Measurements from ENCODE around the gene NYAP1. TPM values are rescaled to one million over a fixed set of nuclear protein-coding genes. Genes with fewer than 3 reads are reported as not detected.
"Not testable (repeated sequence)": the region's sequence is repeated elsewhere in the genome, so short reads cannot be mapped to it uniquely, and the experiment has no call there.

The NYAP1 gene
- 0.07 TPM in 1 of 2 replicates, not detected in the other for total RNA-seq (2014; rRNA removed; shearing (Covaris generic))

DNA sequence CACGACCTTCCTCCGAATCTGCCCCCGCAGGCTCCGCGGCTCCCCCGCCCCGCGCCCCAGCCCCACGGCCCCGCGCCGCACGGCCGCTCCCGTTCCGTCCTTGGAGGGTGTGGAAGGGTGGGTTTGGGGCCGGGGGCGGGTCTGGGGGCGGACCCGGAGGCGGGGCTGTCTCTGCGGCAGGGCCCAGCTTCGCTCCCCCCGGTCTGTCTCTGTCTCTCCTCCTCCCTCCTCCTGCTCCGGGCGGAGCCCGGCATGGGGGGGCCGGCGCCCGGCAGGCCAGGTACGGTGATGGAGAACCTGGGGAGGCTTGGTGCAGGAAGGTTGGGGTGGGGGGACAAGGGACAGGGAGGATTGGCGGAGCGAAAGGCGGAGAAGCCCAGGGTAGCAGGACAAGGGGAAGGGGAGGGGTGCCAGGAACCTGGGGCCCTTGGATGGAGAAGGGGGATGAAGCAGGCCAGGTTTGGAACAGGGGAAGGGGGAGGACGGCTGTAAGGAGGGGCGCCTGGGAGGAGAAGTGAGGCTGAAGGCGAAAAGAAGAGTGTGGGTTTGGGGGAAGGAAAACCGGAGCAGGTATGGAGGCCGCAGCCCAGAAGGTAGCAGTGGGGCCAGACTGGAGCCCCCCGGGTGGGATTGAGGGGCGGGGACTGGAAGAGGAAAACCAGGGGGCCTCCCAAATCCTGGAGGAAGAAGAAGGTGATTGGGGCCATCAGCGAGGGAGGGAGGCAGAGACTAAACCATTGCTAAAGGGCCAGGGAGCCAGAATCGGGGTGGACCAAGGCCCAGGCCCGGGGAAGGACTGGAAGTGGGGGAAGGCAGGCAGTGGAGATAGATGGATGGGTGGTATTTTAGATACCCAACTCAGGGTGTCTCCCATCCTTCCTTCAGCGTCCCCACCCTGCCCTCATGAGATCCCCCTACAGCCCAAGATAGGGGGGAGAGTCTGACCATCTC is at the start of gene NYAP1:
Gene NYAP1, plus strand, starts transcription at position 206 of the 951 bp plus-strand sequence. CDS start 1,385 bp downstream, outside the sequence.
- DNase-seq (ENCODE audit: low spot score): no peak

DNA sequence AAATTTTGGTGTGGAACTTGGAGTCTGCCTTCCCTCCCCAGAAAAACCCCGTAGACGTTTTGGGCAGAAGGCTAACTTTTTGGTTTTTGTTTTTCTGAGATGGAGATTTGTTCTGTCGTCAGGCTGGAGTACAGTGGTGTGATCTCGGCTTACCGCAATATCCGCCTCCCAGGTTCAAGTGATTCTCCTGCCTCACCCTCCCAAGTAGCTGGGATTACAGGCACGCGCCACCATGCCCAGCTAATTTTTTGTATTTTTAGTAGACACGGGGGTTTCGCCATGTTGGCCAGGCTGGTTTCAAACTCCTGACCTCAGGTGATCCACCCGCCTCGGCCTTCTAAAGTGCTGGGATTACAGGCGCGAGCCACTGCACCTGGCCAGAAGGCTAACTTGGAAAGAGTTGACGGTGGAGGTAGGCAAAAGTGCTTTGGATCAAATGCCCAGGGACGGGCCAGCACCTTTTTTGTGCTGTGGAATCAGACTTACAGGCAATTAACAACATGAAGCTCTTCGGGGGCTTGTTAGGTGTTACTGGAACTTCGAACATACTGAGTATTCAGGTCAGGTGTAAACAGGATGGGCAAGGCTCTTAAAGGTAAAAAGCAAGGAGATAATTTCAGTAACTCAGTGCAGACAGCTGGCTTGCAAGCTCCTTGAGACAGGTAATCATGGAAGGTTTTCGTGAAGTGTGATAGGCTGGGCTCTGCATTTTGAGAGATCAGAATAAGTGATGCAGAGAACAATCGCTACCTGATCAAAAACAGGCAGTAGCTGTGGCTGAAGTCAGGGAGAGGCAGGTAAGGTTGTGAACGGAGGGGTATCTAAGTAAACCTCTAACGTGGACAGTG is 49.2 kb upstream of the NYAP1 start:
- DNase-seq (ENCODE audit: low spot score): no peak

DNA sequence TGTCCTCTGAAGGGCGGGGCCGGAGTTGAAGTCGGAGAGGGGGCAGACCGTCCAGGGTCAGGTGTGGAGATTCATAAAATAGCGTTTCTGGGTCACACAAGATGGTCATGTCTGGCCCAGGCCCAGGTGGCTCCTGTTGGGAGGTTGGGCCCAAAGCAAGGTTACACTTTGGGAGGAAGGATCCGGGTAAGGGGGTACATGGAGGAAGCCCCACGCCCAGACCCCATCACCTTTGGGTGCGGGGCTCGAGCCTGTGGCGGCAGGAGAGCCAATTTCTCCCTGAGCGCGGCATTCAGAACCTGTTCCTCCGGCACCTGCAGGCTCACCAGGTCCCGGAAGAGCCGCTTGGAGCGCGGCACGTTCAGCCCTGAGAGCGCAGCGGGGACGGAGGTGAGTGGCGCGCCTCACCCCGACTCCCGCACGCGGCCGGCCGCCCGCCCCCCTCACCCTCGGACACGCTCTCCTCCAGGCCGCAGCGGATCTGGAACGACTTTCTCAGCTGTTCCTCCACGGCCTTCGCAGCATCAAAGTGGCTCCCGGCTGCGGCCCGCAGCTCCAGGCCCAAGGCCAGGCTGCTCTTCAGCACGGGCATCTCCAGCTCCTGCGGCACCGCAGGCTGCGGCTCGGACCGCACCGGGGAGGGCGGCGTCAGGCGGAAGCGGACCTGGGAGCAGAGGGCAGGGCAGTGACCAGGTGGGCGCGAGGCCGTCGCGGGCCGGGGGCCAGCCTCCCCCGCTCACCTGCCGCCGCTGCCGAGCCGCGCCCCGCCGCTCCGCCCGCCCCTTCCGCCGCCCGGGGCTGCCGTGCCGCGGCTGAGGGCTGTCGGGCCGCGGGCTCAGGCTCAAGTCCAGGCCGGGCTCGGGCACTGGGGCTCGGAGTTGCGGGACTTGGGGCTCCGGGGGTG is 48.1 kb upstream of the NYAP1 start:
- peak; percentile 13 for DNase-seq (ENCODE audit: low spot score)

DNA sequence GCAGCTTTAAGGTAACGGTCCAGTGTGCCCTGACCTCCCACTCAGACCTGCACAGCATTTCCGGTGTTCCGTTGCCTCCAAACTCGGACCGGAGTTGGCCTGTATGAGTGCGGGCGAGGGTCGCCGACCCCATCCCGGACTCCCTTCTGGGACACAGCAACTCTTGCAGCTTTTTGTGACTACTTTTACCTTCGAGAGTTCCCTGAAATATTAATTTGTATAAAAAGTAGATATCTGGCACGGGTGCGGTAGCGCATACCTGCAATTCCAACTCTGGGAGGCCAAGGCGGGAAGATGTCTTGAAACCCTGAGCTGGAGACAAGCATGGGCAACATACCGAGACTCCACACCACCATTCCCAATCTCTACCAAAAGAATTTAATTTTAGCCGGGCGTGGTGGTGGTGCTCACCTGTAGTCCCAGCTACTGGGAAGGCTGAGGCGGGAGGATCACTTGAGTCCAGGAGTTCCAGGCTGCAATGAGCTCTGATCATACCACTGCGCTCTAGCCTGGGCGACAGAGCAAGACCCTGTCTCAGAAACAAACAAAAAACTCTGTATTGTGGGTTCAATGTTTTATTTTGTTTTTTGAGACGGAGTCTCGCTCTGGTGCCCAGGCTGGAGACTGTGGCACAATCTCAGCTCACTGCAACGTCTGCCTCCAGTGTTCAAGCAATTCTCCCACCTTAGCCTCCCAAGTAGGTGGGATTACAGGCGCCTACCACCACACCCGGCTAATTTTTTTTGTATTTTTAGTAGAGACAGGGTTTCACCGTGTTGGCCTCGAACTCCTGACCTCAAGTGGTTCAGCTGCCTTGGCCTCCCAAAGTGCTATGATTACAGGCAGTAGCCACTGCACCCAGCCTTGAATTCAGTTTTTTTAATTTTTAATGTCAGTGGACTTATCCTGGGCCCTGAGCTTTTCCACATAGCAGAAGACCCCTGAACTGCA is 46.3 kb upstream of the NYAP1 start:
- no peak for DNase-seq (ENCODE audit: low spot score)

DNA sequence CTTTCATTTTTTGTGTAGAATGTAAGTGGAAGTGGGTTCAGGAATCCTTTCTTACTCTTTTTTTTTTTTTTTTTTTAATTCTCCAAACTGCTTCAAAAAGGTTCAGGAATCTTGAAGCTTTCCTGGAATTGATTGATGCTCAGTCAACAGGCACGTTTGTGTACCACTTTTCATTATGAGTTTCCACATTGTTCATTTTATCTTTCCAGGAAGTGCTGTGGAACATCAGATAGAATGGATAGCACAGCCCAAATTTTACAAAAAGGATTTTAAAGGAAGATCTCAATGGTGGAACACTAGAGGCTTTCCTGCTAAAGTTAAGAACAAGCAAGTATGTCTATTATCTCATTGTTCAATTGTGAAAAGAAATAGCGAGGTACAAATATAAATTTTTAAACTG is 45.6 kb upstream of the NYAP1 start:
- no peak for DNase-seq (ENCODE audit: low spot score)

DNA sequence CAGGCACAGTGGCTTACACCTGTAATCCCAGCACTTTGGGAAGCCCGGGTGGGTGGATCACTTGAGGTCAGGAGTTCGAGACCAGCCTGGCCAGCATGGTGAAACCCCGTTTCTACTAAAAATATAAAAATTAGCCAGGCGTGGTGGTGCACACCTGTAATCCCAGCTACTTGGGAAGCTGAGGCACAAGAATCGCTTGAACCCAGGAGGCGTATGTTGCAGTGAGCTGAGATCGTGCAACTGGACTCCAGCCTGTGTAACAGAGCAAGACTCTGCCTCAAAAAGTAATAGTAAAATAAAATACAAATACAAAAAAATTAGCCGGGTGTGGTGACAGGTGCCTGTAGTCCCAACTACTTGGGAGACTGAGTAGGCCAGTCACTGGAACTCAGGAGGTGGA is 45.0 kb upstream of the NYAP1 start:
- not testable (repeated sequence) for DNase-seq (ENCODE audit: low spot score)

DNA sequence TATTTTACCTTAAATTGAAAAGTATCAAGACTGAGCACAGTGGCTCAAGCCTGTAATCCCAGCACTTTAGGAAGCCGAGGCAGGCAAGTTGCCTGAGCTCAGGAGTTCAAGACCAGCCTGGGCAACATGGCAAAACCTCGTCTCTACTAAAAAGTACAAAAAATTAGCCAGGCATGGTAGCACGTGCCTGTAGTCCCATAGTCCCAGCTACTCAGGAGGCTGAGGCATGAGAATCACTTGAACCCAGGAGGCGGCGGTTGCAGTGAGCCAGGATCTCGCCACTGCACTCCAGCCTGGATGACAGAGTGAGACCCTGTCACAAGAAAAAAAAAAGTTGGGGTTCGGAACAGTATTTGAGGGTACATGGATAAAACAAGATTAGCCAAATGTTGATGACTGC is 44.5 kb upstream of the NYAP1 start:
- DNase-seq (ENCODE audit: low spot score): not testable (repeated sequence)

DNA sequence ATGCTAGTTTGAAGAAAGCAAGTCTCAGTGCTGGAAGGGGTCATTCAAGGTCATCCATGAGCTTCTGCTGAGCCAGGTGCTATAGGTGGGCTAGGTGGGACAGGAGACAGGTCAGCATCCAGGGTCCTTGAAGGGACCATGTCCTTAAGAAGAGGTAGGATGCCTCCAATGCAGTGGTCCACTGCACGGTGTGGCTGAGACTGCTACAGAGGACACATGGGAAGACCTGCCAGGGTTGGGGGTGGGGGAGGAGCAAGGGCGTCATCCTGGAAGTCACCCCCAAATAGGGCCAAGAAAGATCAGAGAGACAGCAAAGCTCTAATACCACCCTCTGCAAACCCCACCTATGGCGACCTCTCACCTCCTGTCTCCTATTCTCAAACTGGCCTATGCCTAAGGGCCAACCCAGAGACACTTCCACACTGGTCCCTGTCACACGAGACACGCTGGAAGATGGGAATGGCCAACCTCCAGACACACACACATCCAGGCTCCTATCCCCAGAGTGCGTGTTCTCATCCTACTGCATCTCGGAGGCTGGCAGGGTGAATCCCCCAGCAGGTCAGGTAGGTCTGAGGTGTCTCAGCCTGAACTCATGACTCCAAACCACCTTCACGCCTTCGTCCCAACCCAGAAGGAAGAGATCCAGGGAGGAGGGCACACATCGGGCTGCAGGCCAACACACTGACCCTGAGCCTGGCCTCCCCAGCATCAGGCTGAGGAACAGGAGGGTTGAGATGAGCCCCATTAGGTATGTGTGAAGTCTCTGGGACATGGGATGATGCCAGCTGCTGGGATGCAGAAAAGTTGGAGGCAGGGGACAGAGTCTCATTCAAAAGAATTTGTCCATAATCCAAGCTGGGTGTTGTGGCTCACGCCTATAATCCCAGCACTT is 41.8 kb upstream of the NYAP1 start:
- DNase-seq (ENCODE audit: low spot score): no peak

DNA sequence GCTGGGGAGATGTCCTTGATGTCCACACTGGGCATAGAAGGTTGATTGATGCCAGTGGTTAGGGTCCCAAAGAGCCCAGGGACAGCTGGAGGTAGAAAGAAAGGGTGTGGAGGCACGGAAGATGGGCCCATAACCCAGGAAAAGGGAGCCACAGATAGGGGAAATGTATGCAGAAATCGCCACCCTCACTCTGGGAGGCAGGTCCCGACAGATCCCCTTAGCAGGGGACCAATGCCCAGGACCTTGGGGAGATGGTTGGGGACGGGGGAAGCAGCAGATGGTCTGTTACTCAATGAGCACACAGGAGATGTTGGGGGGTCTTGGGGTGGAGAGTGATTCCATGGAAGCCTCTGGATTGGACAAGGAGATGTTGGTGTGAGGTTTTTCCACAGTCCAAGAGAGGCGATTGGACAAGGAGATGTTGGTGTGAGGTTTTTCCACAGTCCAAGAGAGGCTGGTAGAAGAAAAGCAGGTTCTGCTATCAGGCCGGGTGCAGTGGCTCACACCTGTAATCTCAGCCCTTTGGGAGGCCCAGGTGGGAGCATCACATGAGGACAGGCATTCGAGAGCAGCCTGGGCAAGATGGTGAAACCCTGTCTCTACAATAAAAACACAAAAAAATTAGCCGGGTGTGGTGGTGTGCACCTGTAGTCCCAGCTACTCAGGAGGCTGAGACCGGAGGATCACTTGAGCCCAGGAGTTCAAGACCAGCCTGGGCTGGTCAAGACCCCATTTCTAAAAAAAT is 40.5 kb upstream of the NYAP1 start:
- no peak for DNase-seq (ENCODE audit: low spot score)

DNA sequence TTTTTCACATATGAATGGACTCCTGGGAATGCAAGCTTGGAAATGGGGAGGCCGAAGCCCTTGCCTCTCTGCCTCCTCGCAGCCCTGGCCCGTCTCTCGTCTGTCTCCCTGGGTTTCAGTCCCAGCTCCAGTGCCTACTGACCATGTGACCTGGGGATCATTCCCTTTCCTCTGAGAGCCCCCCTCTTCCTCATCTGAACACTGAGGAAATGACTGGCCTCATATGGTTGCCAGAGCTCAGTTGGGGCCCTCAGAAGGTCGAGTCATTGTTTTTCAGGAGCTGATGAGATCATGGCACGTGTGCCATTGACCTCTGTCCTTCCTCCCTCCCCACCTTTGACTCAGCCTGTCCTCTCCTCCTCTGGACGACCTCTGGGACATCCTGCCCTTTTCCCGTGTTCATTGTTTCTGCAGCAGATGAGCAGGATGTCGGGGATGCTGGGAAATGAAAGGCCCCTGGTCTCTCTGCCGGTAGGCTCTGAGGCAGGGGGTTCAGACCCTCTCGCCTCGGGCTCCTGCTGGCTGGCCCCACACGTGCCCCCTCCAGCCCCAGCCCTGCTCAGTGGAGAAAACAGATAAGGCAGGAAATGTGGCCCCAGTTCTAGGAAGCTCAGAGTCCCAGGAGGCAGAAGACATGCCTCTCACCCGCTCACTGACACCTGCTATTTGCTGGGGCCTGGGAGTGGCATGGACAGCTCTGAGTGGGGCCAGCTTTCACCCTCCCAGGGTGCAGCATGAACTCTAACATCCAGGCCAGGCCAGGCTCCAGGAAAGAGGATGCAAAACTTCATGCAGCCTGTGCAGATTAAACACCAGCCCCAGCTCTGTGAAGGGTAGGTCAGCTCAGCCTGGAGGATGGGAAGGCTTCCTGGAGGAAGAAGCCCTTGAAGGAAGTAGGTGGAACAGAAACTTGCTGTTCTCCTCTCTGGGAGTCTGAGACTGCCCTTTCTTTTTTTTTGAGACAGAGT is 39.1 kb upstream of the NYAP1 start:
- DNase-seq (ENCODE audit: low spot score): peak; percentile 80

DNA sequence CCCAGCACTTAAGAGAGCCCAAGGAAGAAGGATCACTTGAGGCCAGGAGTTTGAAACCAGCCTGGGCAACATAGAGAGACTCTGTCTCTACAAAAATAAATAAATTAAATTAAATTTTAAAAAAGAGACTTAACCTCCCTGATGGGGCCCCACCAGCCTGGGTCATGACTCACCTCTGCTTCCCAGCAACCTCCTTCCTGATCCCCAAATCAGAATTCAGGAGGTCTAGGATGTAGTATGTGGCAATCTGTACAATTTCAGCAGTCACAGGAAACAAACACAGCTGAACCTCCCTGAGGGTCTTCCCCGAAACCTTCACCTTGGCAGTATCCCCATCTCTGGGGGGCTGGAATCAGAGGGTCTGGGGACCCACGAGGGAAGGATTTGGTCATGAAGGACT is 37.7 kb upstream of the NYAP1 start:
- peak; percentile 33 for DNase-seq (ENCODE audit: low spot score)

DNA sequence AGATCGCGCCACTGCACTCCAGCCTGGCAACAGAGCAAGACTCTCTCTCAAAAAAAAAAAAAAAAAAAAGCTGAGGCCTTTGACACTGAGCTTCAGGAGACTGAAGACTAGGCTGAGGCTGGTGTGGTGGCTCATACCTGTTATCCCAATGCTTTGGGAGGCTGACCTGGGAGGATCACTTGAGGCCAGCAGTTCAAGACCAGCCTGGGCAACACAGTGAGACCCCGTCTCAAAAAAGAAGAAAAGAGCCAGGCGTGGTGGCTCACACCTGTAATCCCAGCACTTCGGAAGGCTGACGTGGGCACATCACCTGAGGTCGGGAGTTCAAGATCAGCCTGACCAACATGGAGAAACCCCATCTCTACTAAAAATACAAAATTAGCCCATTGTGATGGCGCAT is 36.4 kb upstream of the NYAP1 start:
- DNase-seq (ENCODE audit: low spot score): not testable (repeated sequence)

DNA sequence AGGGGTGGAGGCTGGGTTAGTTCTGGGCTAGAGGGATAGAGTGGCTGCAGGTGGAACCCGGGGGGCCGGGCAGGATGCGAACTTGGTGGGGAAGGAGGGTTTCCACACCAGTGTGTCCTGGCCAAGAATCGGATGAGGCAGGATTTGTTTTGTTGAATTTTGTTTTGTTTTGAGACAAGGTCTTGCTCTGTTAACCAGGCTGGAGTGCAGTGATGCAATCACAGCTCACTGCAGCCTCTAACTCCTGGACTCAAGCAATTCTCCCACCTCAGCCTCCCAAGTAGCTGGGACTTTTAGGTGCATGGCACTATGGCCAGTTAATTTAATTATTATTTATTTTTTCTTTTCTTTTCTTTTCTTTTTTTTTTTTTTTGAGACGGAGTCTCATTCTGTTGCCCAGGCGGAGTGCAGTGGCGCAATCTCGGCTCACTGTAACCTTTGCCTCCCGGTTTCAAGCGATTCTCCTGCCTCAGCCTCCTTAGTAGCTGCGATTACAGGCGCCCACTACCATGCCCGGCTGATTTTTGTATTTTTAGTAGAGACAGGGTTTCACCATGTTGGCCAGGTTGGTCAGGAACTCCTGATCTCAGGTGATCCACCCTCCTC is 34.4 kb upstream of the NYAP1 start:
- no peak for DNase-seq (ENCODE audit: low spot score)

DNA sequence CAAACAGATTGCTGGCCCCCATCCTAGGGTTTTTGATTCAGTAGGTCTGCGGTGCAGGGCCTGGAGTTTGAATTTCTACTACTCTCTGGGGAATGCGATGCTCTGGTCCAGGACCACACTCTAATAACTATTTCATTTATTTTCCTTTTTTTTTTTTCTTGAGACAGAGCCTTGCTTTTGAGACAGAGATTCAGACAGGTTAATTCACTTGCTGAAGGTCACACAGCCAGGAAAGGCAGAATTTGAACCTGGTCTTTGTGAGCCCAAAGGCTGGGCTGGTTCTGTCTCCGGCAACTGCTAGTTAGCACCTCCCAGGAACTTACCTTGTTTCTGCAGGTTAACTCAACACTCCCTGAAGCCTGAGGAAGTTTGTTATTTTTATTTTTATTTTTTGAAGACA is 31.2 kb upstream of the NYAP1 start:
- no peak for DNase-seq (ENCODE audit: low spot score)

DNA sequence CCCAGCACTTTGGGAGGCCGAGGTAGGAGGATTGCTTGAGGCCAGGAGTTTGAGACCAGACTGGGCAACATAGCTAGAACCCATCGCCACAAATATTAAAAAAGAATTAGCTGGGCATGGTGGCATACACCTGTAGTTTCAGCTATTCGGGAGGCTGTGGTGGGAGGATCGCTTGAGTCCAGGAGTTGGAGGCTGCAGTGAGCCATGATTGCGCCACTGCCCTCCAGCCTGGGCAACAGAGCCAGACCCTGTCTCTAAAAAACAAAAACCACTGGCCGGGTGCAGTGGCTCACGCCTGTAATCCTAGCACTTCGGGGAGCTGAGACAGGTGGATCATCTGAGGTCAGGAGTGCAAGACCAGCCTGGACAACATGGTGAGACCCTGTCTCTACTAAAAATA is 29.9 kb upstream of the NYAP1 start:
- not testable (repeated sequence) for DNase-seq (ENCODE audit: low spot score)

DNA sequence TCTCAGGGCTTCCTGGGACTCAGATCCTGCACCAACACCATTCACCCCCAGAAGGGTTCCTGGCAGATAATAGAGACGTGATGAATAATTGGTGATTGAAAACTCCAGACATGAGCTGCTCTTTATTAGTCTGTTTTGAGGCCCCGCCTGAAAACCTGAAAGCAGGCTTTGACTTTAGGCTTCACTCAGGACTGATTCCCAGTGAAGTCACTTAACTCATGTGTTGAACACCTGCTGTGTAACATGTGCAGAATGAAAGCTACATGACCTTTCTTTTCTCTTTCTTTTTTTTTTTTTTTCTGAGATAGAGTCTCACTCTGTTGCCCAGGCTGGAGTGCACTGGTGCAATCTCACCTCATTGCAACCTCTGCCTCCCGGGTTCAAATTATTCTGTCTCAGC is 28.5 kb upstream of the NYAP1 start:
- DNase-seq (ENCODE audit: low spot score): no peak

DNA sequence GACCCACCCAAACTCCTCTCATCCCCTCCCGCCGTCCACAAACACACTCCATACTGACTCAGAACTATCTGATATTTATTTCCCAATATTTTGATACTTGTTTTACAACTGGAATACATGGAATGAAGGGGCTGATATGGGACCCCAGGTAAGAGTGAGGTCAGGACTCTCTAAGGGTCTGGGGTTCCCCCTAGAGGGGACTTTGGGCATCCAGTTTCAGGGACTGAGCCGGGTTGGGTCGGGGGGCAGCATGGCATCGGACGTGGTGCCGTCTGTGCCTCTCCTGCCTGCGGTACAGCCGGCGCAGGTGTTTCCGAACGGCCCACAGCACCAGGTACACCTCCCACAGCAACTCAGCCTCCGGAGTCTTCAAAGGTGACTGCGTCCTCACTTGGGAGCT is 27.2 kb upstream of the NYAP1 start:
- no peak for DNase-seq (ENCODE audit: low spot score)
